NCI-H524 (cell line): Measurements from ENCODE around the gene CNN2.
"Not testable (repeated sequence)": the region's sequence is repeated elsewhere in the genome, so short reads cannot be mapped to it uniquely, and the experiment has no call there.

Experiments used
- DNase-seq, 2 experiments: peaks; one replicate each; lab custom pipeline; 2025; lab: John Stamatoyannopoulos, UW

CNN2 gene

GRCh38 chr19:1010586-1011510 is 15.6 kb upstream of the CNN2 start:
- no peak for DNase-seq

GRCh38 chr19:1011831-1012333 is 14.5 kb upstream of the CNN2 start:
- DNase-seq = no peak

GRCh38 chr19:1012334-1012733 is 14.1 kb upstream of the CNN2 start:
- no peak for DNase-seq

- DNase-seq = no peak
Observed at GRCh38 chr19:1013218-1013617, 13.2 kb upstream of the CNN2 start.

- no peak for DNase-seq
Observed at GRCh38 chr19:1014161-1015060, 12.0 kb upstream of the CNN2 start.

GRCh38 chr19:1015061-1015781 is 11.2 kb upstream of the CNN2 start:
- no peak for DNase-seq

- DNase-seq = no peak
Observed at GRCh38 chr19:1015782-1016646, 10.4 kb upstream of the CNN2 start.

GRCh38 chr19:1016647-1017114 is 9.7 kb upstream of the CNN2 start:
- DNase-seq = no peak

GRCh38 chr19:1017115-1017905 is 9.1 kb upstream of the CNN2 start:
- no peak for DNase-seq

- no peak for DNase-seq
Observed at GRCh38 chr19:1017906-1018305, 8.5 kb upstream of the CNN2 start.

- no peak for DNase-seq
Observed at GRCh38 chr19:1018393-1018792, 8.0 kb upstream of the CNN2 start.

GRCh38 chr19:1018932-1019615 is 7.3 kb upstream of the CNN2 start:
- DNase-seq = no peak

GRCh38 chr19:1019616-1019961 is 6.8 kb upstream of the CNN2 start:
- DNase-seq = no peak

- DNase-seq = no peak
Observed at GRCh38 chr19:1019980-1020867, 6.2 kb upstream of the CNN2 start.

GRCh38 chr19:1020868-1021425 is 5.5 kb upstream of the CNN2 start, which contains the start of gene TMEM259:
TSS of gene TMEM259 (minus strand) at chr19:1021123. CDS start at chr19:1020996, 127 bp downstream.
- DNase-seq = peak; percentile 97 to 98

- DNase-seq = not testable (repeated sequence)
Observed at GRCh38 chr19:1023883-1024188, 2.6 kb upstream of the CNN2 start.

GRCh38 chr19:1025080-1025479 is 1.3 kb upstream of the CNN2 start:
- DNase-seq = not testable (repeated sequence)
